Immature natural killer cell (primary cell): Measurements from ENCODE around the gene GNAL. TPM values are rescaled to one million over a fixed set of nuclear protein-coding genes. Genes with fewer than 3 reads are reported as not detected.
"Not testable (repeated sequence)": the region's sequence is repeated elsewhere in the genome, so short reads cannot be mapped to it uniquely, and the experiment has no call there.

Experiments used
- DNase-seq, 3 donors: peaks; one replicate each; pipeline ENCODE4 v3.0.0; 2022; ENCODE audit warnings: mixed read lengths in 1 of 3
- H3K27ac Mint-ChIP-seq, 6 donors: one replicate each; pipeline ENCODE4 v1.8.0; 2020; ENCODE audit warnings: mixed read lengths in 6 of 6, mild to moderate bottlenecking in 5 of 6, inconsistent platforms in 4 of 6, moderate library complexity in 3 of 6
- H3K27me3 Mint-ChIP-seq, 3 donors: one replicate each; pipeline ENCODE4 v1.8.0; 2020 to 2021; ENCODE audit warnings: low read depth in 3 of 3, mild to moderate bottlenecking in 3 of 3, mixed read lengths in 3 of 3, moderate library complexity in 3 of 3, inconsistent platforms in 1 of 3
- H3K36me3 Mint-ChIP-seq, 3 donors: one replicate each; pipeline ENCODE4 v1.8.0; 2020; ENCODE audit warnings: mixed read lengths in 3 of 3, inconsistent platforms in 2 of 3, mild to moderate bottlenecking in 2 of 3
- H3K4me1 Mint-ChIP-seq, 2 donors: one replicate each; pipeline ENCODE4 v1.8.0; 2020; ENCODE audit warnings: inconsistent platforms in 2 of 2, mild to moderate bottlenecking in 2 of 2, mixed read lengths in 2 of 2, moderate library complexity in 1 of 2
- H3K4me3 Mint-ChIP-seq, 5 donors: one replicate each; pipeline ENCODE4 v1.8.0; 2020; ENCODE audit warnings: mild to moderate bottlenecking in 5 of 5, mixed read lengths in 5 of 5, inconsistent platforms in 3 of 5, moderate library complexity in 3 of 5
- H3K9me3 Mint-ChIP-seq, 6 donors: one replicate each; pipeline ENCODE4 v1.8.0; 2020; ENCODE audit warnings: mild to moderate bottlenecking in 6 of 6, mixed read lengths in 6 of 6, inconsistent platforms in 4 of 6, moderate library complexity in 3 of 6
- polyA plus RNA-seq, 3 donors: library from polyadenylated mRNA; unstranded; fragments of 300-500 nt; fragmentation: Illumina TruSeq; gene quantifications; one replicate each; pipeline ENCODE4 v1.2.3, GENCODE V29; 2021

Gene GNAL
- polyA plus RNA-seq, 3 donors from 2014 or later: 4.1 to 4.9 (median 4.2) TPM

DNA sequence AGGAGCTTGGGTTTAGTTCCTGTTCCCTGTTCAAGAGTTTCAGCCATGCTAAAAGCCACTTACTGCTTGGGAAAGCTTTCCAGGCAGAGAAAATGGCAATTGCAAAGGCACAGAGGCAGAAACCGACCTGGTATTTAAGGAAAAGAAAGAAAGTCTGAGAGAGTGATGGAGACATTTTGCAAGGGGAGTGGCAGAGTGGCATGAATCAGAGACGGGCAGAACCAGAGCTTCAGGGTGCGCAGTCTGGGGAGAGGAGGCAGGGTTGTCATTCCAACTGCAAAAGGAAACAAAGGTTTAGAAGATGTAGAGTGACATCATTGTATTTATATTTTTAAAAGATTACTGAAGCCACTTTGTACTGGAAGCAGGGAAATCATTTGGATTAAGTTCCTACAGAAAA is 14.9 kb upstream of the GNAL start:
- H3K4me3 Mint-ChIP-seq: no peak overlapping the region
- H3K36me3 Mint-ChIP-seq: no peaks in the 10 kb centered on the region
- peaks cover 0 to 1% (median 0%) of the 10 kb centered on the region in 6 donors for H3K9me3 Mint-ChIP-seq
- H3K27me3 Mint-ChIP-seq: peaks cover 3 to 6% (median 4%) of the 10 kb centered on the region in 3 donors
- no peak overlapping the region for H3K27ac Mint-ChIP-seq
- H3K4me1 Mint-ChIP-seq: no peaks in the 10 kb centered on the region
- no peak for DNase-seq

DNA sequence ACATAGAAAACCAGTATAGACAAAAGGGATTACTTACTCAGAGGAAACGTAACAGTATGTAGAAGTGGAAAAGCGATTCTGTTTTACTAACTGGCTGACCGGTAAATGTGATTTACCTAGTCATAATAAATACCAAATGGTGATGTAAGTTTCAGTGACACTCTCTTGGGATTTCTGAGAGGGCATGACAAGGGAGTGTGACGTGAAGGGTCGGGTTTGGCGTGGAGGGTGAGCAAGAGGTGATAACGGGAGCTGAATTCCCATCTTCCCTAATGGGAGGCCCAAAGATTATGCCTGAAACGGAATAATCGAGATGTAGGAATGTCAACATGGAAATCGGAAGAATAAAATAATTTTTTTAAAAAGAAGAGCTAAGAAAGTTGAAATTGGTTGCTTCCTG is 12.7 kb upstream of the GNAL start:
- no peak for DNase-seq
- no peaks in the 10 kb centered on the region for H3K4me1 Mint-ChIP-seq
- H3K36me3 Mint-ChIP-seq: no peaks in the 10 kb centered on the region
- H3K27ac Mint-ChIP-seq: no peak overlapping the region
- H3K9me3 Mint-ChIP-seq: peaks cover 0 to 1% (median 0%) of the 10 kb centered on the region in 6 donors
- no peak overlapping the region for H3K4me3 Mint-ChIP-seq
- H3K27me3 Mint-ChIP-seq: peaks cover 3 to 6% (median 4%) of the 10 kb centered on the region in 3 donors

DNA sequence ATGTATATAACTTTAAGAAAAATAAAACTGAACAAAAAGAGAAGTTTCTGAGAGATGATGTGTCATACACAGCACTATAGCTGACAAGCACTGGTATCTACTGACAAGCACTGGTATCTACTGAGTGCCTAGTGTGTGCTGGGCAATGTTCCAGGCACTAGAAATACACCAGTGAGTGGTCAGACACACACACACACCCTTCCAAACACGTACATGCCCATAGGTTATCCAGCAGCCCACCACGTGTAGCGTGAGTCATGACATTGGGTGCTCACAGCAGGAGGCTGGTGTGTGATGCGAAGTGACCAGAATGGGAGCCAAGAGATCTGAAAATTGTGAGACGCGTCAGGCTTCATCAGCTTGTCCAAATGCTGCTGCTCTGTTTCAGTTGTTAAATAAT is 12.2 kb upstream of the GNAL start:
- Mint-ChIP-seq H3K27me3 (peaks cover 2 to 8% (median 4%) of the 10 kb centered on the region in 3 donors), H3K36me3 (no peaks in the 10 kb centered on the region), H3K9me3 (peaks cover 0 to 1% (median 0%) of the 10 kb centered on the region in 6 donors), H3K4me3 (no peak overlapping the region), H3K27ac (no peak overlapping the region), H3K4me1 (no peaks in the 10 kb centered on the region)
- no peak for DNase-seq

GRCh38 chr18:11678211-11678610 is 10.9 kb upstream of the GNAL start:
- Mint-ChIP-seq H3K4me1 (no peaks in the 10 kb centered on the region), H3K27ac (no peak overlapping the region), H3K27me3 (peaks cover 2 to 10% (median 4%) of the 10 kb centered on the region in 3 donors)

DNA sequence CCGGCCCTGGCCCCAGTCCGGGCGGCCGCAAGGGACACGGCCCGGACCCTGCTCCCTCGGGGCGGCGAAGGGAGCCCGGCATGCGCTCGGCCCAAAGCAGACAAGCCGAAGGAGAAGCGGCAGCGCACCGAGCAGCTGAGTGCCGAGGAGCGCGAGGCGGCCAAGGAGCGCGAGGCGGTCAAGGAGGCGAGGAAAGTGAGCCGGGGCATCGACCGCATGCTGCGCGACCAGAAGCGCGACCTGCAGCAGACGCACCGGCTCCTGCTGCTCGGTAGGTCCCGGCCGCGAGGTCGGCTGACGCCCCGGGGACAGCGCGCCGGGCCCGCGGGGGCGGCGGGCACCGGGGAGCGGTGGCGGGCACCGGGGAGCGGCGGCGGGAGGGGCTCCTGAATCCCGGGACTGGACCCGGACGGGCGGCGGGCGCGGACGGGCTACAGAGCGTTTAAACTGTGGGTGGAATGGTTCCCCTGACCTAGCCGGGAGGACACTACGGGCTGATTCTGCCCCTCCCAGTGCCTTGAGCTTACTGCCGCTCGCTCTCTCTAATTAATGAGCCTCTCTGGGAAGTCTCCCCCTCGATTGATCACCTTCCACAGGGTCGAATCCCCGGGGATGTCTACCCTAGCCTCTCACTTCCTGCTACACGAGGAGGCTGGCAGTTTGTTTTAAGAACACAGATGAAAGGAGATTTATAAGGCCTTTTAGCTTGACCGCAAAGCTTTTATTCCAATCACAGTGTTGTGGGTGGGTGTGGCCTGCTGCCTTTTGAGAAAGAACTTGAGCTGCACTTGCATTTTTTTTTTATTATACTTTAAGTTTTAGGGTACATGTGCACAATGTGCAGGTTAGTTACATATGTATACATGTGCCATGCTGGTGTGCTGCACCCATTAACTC is 853 bp downstream of the GNAL start:
- Mint-ChIP-seq H3K27ac (no peak overlapping the region), H3K4me3 (peak overlapping the region; percentile 40 to 70 (median 59)), H3K27me3 (peaks cover 11 to 32% (median 14%) of the 10 kb centered on the region in 3 donors), H3K9me3 (peaks cover 0 to 15% (median 6%) of the 10 kb centered on the region in 6 donors), H3K4me1 (peaks cover 8 to 10% of the 10 kb centered on the region in 2 donors), H3K36me3 (peaks cover 0 to 9% (median 6%) of the 10 kb centered on the region in 3 donors)
- peak in 1 of 3 donors; percentile 2 for DNase-seq

More at GRCh38 chr18:11678211-11678610, 10.9 kb upstream of the GNAL start:
- Mint-ChIP-seq H3K36me3 (no peaks in the 10 kb centered on the region), H3K9me3 (peaks cover 0 to 4% (median 0%) of the 10 kb centered on the region in 6 donors), H3K4me3 (no peak overlapping the region)
- DNase-seq: no peak

- H3K27ac Mint-ChIP-seq, DNase-seq, H3K4me1 Mint-ChIP-seq, H3K36me3 Mint-ChIP-seq: not testable (repeated sequence)
- peak overlapping the region in 1 of 5 donors; percentile 14 for H3K4me3 Mint-ChIP-seq
- peaks cover 0 to 14% (median 6%) of the 10 kb centered on the region in 6 donors for H3K9me3 Mint-ChIP-seq
- H3K27me3 Mint-ChIP-seq: peaks cover 11 to 33% (median 17%) of the 10 kb centered on the region in 3 donors
Measured at GRCh38 chr18:11690660-11691059, 1.6 kb downstream of the GNAL start.

DNA sequence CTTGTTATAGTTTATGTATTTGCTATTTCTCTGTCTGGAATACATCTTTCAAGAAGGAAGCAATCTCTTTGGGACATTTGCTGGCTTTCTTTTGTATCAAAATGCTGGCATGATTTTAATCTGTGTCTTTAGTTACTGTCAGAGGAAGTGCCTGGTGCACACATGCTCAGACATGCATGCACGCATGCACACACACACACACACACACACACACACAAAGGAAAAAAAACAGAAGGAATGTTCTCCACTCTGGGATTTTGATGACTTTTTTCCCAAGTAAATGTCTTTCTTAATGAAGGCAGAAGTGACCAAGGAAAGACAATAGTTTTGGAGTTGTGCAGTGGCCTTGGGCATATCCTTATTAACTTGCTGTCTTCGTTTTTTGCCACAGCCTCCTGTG is 6.7 kb downstream of the GNAL start:
- DNase-seq: no peak
- Mint-ChIP-seq H3K27ac (no peak overlapping the region), H3K4me3 (no peak overlapping the region), H3K27me3 (peaks cover 7 to 18% (median 9%) of the 10 kb centered on the region in 3 donors), H3K9me3 (no peaks in the 10 kb centered on the region), H3K4me1 (no peaks in the 10 kb centered on the region), H3K36me3 (no peaks in the 10 kb centered on the region)

- H3K9me3 Mint-ChIP-seq: no peaks in the 10 kb centered on the region
- DNase-seq: no peak
- H3K4me3 Mint-ChIP-seq: no peak overlapping the region
- no peaks in the 10 kb centered on the region for H3K4me1 Mint-ChIP-seq
- H3K36me3 Mint-ChIP-seq: no peaks in the 10 kb centered on the region
- peaks cover 7 to 23% (median 9%) of the 10 kb centered on the region in 3 donors for H3K27me3 Mint-ChIP-seq
- H3K27ac Mint-ChIP-seq: no peak overlapping the region
Measured at GRCh38 chr18:11696451-11696850, 7.4 kb downstream of the GNAL start.

- no peak overlapping the region for H3K27ac Mint-ChIP-seq
- peaks cover 4 to 13% (median 8%) of the 10 kb centered on the region in 3 donors for H3K27me3 Mint-ChIP-seq
- H3K9me3 Mint-ChIP-seq: no peaks in the 10 kb centered on the region
- no peak for DNase-seq
- H3K36me3 Mint-ChIP-seq: no peaks in the 10 kb centered on the region
- no peak overlapping the region for H3K4me3 Mint-ChIP-seq
- H3K4me1 Mint-ChIP-seq: no peaks in the 10 kb centered on the region
Measured at GRCh38 chr18:11700876-11701275, 11.8 kb downstream of the GNAL start.

- Mint-ChIP-seq H3K27me3 (peaks cover 14 to 17% (median 14%) of the 10 kb centered on the region in 3 donors), H3K9me3 (peaks cover 0 to 9% (median under 1%) of the 10 kb centered on the region in 6 donors), H3K27ac (no peak overlapping the region), H3K4me3 (no peak overlapping the region), H3K4me1 (no peaks in the 10 kb centered on the region), H3K36me3 (no peaks in the 10 kb centered on the region)
- DNase-seq: no peak
Measured at GRCh38 chr18:11710578-11710977, 21.5 kb downstream of the GNAL start.

DNA sequence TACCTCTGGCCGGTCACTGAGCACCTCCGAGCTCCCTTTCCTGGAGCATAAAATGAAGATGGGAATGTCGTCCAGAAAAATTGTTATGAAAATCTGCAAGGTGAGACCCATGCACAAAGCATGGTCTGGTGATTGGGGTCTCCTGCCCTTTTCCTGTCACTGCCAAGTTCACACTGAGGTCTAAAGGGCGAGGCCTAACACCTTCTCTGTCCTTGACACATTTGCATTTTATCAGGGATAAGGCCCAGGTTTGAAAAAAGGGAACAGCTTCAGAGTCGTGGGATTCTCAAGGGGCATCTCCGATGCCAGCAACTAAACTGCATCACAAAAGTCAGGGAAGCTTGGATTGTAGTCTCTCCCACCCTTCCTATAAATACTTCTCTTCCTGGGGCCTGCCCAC is 24.7 kb downstream of the GNAL start:
- Mint-ChIP-seq H3K4me1 (no peaks in the 10 kb centered on the region), H3K9me3 (peaks cover 0 to 9% (median under 1%) of the 10 kb centered on the region in 6 donors), H3K27me3 (peaks cover 10 to 17% (median 15%) of the 10 kb centered on the region in 3 donors), H3K36me3 (no peaks in the 10 kb centered on the region), H3K4me3 (no peak overlapping the region), H3K27ac (no peak overlapping the region)
- DNase-seq: no peak

DNA sequence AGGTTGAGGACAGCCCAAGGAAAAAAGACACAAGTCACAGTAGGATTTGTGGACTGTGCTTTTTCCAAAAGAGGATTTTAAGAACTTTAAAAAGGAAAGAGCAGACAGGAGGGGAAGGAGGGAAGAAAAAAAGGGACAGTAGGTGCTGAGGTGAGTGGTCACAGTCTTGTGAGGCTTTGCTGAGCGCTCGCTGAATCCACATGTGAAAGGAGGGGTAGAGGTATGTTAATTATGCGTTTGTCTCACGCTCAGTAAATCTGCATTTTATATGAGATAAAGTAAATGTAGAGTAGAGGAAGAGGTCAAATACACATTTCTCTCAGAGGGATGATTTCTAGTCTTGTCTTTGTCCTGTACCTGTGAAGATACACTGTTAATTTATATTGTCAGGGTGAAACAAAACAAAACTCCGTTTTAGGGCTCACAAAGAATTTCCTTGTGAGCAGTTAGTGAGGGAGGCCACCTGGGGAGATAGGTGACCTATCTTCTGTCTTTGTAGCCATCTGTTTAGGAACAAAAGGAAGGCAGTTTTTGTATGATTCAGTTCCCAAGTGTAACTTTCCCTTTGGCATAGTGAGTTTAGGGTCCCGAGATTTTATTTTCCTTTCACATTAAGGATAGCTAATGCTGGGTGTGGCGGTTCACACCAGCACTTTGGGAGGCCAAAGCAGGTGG is 25.3 kb downstream of the GNAL start:
- DNase-seq: no peak
- no peaks in the 10 kb centered on the region for H3K36me3 Mint-ChIP-seq
- no peaks in the 10 kb centered on the region for H3K4me1 Mint-ChIP-seq
- H3K4me3 Mint-ChIP-seq: no peak overlapping the region
- H3K27me3 Mint-ChIP-seq: peaks cover 10 to 17% (median 14%) of the 10 kb centered on the region in 3 donors
- no peak overlapping the region for H3K27ac Mint-ChIP-seq
- peaks cover 0 to 4% (median under 1%) of the 10 kb centered on the region in 6 donors for H3K9me3 Mint-ChIP-seq

GRCh38 chr18:11716767-11717315 is 27.8 kb downstream of the GNAL start:
- H3K27me3 Mint-ChIP-seq, H3K4me1 Mint-ChIP-seq, H3K9me3 Mint-ChIP-seq, DNase-seq, H3K36me3 Mint-ChIP-seq, H3K27ac Mint-ChIP-seq, H3K4me3 Mint-ChIP-seq: not testable (repeated sequence)

DNA sequence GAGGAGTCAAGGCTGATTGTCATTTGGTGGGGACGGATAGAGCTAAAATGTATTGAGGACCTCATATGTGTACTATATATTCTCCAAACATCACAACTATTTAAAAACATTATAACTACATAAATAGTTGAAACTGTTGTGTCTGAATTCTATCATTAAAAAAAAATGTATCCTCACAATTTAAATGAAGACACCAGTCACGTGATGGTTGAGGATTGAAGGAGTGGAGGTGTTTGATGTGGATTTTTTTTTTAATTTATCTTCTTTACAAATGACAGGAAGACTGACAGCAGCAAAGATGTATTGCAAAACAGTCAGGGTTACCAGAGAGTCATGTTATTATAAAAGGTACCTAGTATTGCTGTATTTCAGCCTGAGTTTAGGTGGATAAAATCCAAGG is 30.0 kb downstream of the GNAL start:
- H3K27me3 Mint-ChIP-seq: peaks cover 0 to 8% (median under 1%) of the 10 kb centered on the region in 3 donors
- H3K9me3 Mint-ChIP-seq: no peaks in the 10 kb centered on the region
- no peaks in the 10 kb centered on the region for H3K36me3 Mint-ChIP-seq
- no peak overlapping the region for H3K27ac Mint-ChIP-seq
- DNase-seq: no peak
- H3K4me3 Mint-ChIP-seq: no peak overlapping the region
- no peaks in the 10 kb centered on the region for H3K4me1 Mint-ChIP-seq
